ENCODE data around the gene VASH1.

Gene VASH1

DNA sequence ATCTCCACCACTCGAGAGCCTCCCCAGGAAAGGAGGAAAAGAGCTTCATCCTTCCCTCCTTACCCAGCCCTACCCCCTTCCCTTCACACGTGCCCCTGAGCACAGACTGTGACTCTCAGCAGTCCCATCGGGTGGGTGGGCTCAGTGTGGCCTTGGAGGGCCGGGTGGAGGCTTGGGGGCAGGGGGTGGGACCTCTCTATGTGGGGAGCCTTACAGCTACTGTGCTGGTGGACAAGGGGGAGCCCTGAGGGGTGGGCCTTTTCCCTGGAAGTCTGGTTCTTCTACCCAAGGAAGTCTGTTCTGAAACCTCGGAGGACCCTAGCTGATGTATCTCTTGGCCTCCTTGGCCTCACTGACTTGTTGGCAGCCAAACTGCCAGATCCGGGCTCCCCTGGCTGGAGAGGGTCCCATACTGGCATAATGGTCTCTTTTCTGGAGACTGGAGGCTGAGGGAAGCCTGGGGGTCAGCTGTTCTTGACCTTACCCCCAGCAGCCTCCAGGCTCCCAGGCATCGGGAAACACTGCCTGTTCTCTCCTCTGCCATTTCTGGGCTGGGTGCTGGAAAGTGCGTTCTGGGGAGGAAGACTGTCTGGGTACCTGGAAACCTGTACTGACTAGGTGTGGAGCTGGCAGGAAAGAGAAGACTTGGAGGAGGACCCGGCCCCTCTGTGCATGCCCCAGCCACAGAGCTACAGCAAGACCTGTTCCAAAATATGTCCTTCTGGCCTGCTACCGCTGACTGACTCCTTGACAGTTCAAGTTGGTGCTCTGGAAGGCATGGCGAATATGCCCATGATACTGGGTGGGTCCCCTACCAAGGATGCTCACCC lies 7.6 kb downstream of the VASH1 start:
- TF ChIP-seq, protein P1, sequence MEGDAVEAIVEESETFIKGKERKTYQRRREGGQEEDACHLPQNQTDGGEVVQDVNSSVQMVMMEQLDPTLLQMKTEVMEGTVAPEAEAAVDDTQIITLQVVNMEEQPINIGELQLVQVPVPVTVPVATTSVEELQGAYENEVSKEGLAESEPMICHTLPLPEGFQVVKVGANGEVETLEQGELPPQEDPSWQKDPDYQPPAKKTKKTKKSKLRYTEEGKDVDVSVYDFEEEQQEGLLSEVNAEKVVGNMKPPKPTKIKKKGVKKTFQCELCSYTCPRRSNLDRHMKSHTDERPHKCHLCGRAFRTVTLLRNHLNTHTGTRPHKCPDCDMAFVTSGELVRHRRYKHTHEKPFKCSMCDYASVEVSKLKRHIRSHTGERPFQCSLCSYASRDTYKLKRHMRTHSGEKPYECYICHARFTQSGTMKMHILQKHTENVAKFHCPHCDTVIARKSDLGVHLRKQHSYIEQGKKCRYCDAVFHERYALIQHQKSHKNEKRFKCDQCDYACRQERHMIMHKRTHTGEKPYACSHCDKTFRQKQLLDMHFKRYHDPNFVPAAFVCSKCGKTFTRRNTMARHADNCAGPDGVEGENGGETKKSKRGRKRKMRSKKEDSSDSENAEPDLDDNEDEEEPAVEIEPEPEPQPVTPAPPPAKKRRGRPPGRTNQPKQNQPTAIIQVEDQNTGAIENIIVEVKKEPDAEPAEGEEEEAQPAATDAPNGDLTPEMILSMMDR (conservative IDR thresholded peaks at IDR 0.05): no peak
- no peak for TF ChIP-seq ZFX (IDR thresholded peaks at IDR 0.05)
- H3K27ac ChIP-seq: no peak overlapping the region

DNA sequence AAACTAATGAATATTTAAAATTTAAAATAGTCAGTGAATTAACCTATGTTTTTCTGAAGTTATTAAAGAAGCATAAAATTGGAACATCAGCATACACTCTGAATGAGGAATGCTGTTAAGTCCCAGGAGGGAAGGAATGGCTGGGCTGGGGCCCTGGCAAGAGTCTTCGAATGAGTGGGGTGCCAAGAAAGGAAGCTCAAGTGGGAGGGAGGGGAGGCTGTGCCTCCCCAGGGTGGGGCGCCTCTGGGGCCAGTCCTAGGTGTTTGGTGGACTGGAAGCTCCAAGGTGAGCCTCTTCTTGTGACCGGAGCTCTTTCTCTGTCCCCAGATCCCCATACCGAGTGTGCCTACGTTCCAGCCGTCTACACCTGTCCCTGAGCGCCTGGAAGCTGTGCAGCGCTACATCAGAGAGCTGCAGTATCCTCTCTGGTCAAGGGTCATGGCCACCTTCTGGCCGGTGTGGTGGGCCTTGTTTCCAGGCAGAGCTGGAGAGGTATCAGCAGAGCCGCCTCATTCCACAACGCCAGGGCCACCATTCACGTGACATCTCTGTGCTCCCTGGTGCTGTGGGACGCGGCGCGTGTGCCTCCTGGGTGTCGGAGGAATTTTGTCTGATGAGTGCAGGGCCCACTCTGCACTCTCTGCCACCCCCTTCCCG lies 8.5 kb downstream of the VASH1 start:
- no peak for TF ChIP-seq ZFX (IDR thresholded peaks at IDR 0.05)
- TF ChIP-seq, protein P1 (conservative IDR thresholded peaks at IDR 0.05): no peak
- no peak overlapping the region for H3K27ac ChIP-seq

DNA sequence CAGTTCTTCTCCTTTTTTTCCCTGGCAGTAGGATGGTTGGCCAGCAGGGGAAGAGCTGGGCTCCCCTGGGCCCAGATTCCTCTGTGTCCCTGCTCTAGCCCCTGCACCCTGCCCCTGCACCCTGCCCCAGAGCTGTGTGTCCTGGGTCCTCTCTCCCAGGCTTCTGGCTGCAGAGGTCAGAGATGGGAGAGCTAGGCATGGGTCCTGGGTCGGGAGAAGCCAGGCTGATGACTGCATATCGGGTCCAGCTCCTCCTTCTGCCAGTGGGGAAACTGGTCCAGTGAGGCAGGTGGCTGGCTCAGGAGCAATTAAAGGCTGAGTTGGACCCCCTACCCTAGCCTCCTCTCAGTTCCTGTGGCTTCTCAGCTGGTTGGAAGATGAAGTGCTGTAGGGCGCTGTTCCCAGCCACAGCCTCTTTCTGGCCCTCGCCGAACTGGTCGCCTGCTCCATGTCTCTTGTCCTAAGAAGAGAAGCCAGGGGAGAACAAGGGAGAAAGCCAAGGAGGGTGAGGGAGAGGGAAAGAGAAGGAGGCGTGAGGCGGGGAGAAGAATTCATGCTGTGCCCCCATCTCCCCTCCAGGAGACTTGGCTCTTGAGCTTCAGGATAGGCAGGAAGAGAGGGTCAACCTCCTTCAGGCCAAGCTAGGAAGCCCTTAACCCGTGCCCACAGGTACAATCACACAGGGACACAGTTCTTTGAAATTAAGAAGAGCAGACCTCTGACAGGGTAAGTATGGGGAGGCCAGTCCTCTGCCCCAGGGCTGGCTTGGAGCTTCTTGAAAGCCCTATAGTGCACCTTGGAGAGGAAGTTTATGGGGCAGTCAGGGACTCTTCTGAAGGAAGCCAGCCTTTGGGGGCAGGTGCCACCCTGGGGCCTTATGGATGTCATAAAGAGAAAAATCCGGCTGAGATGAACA lies 9.5 kb downstream of the VASH1 start:
- TF ChIP-seq, protein P1 (conservative IDR thresholded peaks at IDR 0.05): no peak
- TF ChIP-seq ZFX (IDR thresholded peaks at IDR 0.05): no peak
- no peak overlapping the region for H3K27ac ChIP-seq

DNA sequence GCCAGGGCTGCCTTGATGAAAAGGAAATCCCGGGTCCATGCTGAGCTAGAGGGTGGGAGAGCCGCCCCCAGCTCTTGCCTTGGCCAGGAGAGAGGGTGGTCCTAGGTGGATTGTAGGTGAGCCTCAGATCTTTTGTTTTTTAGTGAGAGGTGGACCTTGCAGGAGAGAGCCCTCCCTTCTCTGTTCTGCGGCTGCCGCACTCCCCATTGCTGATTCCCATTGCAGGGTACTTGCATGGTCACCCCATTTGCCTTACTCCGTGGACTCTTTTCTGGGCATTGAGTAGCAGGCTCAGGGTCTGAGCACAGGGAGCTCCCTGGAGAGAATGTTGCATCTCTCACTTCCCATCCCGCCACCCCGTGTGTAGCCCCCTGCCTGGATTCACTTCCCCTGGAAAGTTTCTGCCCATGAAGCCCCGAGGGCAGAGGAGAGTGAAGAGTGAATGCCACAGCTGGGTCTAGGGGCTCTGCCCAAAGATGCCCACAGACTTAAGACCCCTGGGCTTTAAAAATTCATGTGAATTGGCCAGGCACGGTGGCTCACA lies 10.2 kb downstream of the VASH1 start:
- TF ChIP-seq ZFX (IDR thresholded peaks at IDR 0.05): no peak
- TF ChIP-seq, protein P1 (conservative IDR thresholded peaks at IDR 0.05): no peak
- no peak overlapping the region for H3K27ac ChIP-seq

DNA sequence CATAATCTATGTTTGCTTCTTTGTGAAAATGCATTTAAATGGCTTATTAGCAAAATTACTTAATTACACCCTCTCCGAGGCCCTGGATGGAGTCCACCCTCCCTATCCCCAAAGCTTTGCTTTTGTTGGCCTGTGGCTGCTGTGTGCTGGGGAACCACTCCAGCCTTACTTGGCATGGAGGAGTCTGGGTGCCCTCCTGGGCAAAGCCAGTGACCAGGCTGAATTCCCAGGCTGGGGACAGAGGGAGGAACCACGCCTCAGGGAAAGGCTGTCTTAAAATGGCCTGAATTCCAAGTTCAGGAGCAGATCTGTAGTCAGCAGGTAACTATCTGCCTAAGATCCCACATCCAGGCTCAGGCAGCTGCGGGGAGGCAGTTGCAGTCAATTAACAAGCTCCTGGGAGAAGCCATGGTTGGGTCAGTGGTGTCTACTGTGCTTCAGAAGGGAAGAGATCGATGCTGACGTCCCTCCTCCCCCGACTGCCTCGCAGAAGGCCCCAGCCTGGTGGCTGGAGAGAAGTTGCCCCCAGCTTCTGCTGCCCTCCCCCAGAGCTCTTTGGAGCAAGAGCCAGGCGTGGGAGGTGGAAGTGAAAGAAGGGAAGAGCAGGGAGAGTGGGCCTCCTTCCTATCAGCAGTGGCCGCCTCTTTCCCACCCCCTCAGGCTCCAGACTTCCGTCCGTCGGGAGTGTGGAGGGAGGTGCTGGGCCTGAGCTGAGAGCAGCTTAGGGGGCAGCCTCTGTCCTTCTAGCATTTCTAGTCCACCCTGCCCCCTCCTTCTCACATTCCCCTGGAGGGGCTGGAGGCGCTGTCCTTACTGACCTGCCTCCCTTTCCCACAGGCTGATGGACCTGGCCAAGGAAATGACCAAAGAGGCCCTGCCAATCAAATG lies 11.3 kb downstream of the VASH1 start:
- no peak for TF ChIP-seq ZFX (IDR thresholded peaks at IDR 0.05)
- TF ChIP-seq, protein P1 (conservative IDR thresholded peaks at IDR 0.05): no peak
- no peak overlapping the region for H3K27ac ChIP-seq

DNA sequence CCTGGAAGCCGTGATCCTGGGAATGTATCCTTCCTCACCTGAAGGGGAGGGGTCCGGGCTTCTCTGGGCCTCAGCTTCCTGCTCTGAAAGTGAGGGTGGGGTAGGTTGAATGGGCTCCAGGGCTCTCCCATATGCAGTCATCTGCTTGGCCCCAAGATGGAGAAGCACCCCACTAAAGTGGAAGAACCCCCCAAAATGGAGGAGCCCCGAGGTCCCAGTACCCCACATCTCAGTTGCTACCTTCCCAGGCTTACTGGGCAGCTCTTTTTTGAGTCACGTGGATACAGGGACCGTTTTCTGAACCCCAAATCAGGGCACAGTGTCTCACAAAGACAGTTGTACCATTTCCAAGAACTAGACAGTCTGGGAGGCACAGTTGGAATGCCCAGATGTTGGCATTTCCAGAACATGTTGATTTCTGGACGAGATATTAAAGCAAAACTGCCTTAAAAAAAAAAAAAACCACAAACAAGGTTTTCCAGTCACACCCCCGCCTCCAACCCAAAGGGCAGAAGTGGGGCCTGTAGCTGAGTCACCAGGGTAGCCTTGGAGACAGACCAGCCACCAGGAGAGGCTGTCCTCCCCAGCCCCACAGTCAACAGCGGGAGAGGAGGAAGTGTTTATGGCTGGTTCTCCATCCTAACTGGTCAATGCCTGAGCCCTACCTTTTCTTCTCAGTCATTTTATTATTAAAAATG lies 12.1 kb downstream of the VASH1 start:
- H3K27ac ChIP-seq: no peak overlapping the region
- TF ChIP-seq, protein P1 (conservative IDR thresholded peaks at IDR 0.05): no peak
- TF ChIP-seq ZFX (IDR thresholded peaks at IDR 0.05): no peak
